ENCODE results near the gene RPAIN.
"Not testable (repeated sequence)": the region's sequence is repeated elsewhere in the genome, so short reads cannot be mapped to it uniquely, and the experiment has no call there.

RPAIN gene

DNA sequence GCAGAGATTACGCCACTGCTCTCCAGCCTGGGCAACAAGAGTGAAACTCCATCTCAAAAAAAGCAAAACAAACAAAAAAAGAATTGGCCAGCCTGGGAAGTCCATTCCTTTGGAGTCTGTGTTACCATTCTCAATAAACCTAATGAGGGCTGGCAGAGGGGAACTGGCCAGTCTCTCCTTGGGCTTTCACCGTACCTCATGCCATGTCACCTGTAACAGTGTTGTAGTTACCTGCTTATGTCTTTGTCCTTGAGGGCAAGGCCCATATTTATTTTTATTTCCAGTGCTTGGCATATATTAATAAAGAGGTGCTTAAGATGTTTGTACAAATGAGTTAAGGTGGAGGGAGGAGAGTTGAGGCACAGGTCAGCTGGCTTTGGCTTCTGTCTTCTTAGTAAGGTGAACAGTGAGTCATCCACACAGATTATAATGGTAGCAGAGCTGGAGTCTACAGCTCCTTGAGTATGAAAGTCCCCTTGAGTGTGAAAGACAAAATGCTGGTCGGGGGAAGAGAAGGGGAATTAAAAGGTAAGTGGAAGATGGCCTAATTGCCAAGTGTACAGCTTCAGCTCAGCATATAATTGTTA, 10.5 kb downstream of the RPAIN start:
- no peak for DNase-seq

GRCh38 chr17:5431234-5431633, 11.3 kb downstream of the RPAIN start:
- DNase-seq: not testable (repeated sequence)

- DNase-seq: no peak
Observed at GRCh38 chr17:5431949-5432556, 12.1 kb downstream of the RPAIN start.

- no peak for DNase-seq
Observed at GRCh38 chr17:5434984-5435383, 15.0 kb downstream of the RPAIN start.

DNA sequence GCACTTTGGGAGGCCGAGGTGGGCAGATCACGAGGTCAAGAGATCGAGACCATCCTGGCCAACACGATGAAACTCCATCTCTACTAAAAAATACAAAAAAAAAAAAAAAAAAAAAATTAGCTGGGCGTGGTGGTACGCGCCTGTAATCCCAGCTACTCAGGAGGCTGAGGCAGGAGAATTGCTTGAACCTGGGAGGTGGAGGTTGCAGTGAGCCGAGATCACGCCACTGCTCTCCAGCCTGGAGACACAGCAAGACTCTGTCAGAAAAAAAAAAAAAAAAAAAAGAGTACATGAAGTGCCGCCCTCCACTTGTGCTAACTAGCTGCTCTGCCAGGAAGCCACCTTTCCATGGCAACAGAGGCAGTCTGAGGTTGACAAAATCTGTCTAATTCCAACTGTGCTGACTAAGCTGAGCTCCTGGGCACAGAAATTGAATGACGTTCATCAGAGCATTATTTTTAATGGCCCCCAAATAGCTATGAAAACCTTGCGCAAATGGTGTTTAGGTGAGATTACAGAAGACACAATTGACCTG, 15.9 kb downstream of the RPAIN start:
- DNase-seq: not testable (repeated sequence)

GRCh38 chr17:5437721-5438317, 17.8 kb downstream of the RPAIN start:
- DNase-seq: no peak

DNA sequence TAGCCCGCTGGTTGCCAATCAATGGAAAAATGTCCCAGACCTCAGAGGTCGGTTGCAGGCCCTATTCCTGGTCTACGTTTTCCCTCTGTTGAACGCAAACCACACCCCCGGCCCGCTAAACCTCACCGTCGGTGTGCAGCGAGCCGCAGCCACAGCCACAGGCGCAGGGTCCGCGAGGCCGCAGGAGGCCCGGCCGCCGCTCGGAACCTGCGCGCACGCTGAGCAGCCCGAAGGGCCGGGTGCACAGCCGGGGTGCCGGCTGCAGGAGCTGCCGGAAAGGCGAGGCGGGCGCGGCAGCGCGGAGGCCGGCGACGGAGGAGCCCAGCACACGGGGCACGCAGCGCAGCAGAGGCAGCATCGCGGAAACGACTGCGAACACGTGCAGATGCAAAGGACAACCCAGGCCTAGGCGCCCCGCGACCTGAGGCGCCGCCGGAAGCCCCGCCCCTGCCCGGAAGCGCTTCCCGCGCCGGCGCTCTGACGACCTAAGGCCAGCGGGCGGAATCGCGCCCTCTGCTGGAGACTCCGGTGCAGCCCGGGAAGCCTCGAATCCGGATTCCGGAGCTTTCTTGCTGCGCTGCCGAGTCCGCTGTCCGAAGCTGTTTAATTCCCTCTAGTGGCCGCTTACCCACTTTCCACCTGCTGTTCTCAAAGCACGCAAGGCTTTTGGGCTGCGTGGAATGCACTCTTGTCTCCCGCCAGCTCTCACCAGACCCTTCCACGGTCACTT, 18.9 kb downstream of the RPAIN start, which contains the start of gene C1QBP:
Gene C1QBP, minus strand, starts transcription at position 440 of the 730 bp plus-strand sequence. Its CDS starts 82 bp downstream, at position 358.
- DNase-seq: peak; percentile 93

GRCh38 chr17:5439446-5439764, 19.4 kb downstream of the RPAIN start:
- no peak for DNase-seq

- no peak for DNase-seq
Observed at GRCh38 chr17:5443728-5444127, 23.7 kb downstream of the RPAIN start.

DNA sequence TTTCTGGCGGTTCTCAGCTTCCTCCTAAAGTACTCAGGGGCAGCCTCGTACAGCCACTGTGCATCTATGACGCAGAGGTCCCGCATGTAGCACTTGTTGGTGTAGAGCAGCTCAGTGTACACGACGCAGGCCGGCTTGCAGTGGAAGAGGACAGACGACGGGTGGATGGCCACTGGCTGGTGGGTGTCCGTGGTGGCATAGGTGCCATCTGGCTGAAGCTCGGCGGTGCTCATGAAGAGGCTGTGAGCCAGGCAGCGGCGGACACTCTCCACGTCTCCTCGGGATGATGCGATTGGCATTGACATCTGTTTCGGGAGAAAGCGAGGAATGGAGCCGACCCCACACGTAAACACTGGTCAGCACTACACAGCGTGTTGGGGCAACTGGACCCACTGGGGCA, 24.2 kb downstream of the RPAIN start:
- no peak for DNase-seq

DNA sequence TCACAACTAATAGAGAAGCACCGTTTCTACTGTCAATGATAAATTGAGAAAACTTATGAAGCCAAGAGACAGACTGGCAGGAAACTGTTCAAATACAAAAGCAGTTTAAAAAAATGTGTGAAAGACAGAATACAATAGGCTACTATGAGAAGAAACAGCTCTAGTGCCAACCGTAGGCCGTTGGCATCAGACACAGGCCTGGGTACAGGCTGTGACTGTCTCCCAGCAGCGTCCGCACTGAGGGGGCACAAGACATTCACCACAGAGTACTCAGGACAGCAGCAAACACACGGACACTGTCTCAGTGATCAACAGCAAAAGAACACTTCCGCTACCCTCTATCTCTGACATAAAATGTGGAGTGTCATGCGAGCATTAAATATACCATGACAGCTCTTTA, 26.8 kb downstream of the RPAIN start:
- DNase-seq: no peak

DNA sequence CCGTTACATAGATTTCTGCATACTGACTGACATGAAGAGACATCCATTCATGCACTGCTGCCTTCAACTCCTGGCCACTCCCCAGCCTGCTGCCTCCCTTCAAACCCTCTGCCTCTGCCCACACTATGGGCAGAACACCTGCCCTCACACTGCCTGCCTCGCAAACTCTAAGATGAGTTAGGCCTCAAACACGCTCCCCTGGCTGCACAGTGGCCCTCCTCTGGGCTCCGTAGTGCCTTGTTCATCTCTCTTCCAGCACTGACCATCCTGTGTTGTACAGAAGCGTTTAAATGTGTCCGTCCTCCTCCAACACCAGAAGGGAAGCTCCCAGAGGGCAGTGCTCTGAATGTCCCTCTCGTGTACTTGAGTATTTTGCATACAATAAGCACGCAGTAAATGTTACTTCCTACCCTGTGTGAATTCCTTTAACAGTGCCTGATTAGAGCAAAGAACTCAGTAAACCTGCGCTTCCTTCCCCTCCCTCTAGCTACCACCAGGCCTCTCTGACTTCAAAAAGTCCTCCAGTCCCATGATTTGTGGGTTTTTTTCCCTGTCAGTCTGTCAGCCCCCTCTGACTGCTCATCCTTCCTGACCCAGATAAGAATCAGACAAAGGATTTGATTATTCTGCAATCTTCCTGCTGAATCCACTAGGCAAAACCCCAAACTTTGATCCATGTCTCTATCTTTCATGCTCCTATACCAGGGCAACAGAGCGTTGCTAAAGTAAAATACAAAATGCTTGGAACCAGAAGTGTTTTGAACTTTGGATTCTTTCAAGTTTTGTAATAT, 44.9 kb downstream of the RPAIN start:
- no peak for DNase-seq

DNA sequence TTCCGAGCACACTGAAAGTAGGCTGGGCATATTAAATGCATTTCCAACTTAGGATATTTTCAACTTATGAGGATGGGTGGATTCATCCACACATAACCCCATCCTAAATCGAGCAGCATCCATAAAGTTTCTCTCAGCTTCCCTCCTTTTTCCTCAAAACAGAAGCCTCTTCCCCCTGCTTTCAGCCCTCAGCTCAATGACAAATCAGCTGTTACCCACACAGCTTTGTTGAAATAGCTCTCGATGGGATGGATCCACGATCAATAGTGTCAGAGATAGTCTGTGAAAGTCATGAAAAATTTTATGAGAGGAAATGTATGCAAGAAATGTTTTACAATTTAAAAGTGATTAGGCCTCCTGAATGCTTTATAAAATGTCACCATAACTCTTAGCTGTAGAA, 46.3 kb downstream of the RPAIN start:
- no peak for DNase-seq

GRCh38 chr17:5467416-5467815, 47.4 kb downstream of the RPAIN start:
- no peak for DNase-seq

DNA sequence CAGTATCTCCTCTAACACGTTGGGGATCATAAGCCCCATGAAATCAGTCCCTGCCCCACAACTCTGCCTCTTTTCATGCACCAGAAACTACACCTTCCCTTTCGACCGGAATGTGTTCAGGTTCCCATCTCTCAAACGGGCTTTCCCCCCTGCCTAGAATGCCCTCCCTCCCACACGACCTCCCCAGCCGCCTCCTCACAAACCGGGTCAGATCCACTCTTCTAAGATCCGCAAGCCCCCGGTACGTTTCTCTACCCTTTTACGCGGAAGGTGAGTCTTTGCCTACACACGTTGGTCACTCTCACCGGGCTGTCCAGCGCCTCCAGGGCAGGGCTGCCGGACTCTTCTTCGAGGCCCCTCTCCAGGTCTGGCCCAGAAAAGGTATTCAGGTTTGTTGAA, 48.1 kb downstream of the RPAIN start:
- no peak for DNase-seq

DNA sequence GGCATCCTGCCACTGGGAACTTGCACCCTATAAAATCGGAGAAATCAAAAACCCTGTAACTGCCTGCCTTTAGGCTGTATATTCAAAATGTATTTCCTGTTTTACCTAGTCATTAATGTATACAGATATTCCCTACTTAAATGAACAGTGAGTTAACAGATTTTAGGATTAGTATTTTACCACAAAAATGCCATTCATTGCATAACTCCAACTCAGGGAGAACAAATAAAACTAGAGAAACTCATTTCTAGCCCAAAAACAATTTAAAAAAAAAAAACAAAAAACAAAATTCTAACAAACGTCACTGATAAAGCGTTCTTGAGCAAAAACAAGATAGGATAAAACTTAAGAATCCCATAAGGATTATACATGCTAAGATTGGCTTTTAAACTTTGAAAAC, 52.5 kb downstream of the RPAIN start:
- DNase-seq: no peak

DNA sequence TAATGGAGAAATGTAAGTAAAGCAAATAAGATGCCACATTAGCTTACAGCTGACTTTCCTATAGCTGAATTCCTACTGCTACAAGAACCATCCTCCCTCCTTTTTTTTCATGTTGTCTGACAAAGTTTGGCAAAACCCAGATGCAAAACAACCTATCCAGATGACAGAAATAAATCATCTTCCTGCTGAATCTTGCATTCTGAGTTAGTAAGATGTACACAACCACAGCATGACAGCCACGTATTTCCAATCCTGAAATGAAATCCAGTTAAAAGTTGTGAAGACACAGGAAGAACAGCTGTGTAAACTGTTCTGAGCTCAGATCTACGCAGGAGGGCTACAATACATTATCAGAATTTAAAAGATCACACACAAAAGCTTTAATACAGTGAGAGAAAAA, 53.9 kb downstream of the RPAIN start:
- no peak for DNase-seq

GRCh38 chr17:5478992-5479391, 59.0 kb downstream of the RPAIN start:
- no peak for DNase-seq

DNA sequence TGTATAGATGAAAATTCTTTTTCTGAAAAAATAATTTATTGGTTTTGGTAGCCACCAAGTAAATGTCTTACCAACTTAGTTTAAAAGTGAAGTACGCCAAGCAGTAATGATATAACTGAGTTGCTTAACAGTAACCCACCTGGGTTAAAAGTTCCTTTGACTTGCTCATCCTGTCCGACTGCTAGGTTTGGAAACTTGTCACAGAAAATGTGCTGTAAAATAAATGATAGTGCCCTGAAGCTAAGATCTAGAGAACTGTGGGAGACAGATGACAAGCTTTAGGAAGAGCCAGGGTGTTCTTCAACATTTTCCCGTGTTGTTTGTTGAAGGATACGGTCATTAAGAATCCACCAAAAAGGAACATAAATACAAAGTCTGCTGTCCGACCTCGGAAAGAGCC, 61.0 kb downstream of the RPAIN start:
- no peak for DNase-seq

DNA sequence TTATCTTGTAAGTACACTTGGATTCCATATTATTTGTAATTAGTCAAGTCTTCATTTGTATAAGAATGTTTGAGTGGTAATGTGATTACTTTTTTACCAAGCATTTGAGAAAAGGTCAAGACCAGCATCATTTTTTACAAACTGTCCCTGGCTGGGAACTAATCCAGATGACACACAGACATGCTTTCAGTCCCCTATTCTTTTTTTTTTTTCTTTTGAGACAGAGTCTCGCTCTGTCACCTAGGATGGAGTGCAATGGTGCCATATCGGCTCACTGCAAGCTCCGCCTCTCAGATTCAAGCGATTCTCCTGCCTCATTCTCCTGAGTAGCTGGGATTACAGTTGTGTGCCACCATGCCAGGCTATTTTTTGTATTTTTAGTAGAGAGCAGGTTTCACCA, 61.5 kb downstream of the RPAIN start:
- no peak for DNase-seq
